ENCODE results near the gene ACP2. TPM values are rescaled to one million over a fixed set of nuclear protein-coding genes. Genes with fewer than 3 reads are reported as not detected.
"Not testable (repeated sequence)": the region's sequence is repeated elsewhere in the genome, so short reads cannot be mapped to it uniquely, and the experiment has no call there.

The ACP2 gene
- total RNA-seq, 1 donor from 2014 or later: 17.3 TPM

DNA sequence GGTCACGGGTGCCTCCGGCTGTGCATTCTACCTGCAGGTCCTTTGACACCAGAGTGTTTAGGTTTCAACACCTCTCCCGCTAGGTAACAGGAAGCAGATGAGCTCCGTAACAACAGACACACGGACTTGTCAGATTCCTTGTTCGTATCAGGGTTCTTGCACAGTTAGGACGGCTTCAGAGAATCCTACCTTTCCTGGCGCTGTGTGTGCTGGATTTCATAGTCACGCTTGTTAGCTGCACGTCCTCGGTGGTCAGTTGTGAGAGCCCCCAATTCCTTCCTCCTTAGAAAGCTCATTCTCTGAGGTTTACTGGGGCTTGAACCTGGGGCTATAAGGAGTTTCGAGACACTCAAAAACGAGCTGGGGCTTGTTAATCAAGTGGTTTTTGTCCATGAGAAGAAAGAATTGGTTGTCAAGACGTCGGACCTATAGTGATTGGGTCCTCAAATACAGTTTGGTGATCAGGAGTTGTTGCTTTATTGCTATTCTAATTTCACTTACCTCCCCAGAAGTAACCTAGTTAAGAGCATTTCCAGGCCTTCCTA is 33.2 kb downstream of the ACP2 start:
- no peak for DNase-seq (ENCODE audit: low spot score)
- intact Hi-C loops (cut with DNase I): loop anchor here (2.0 kb wide), 1 partner anchor 39 kb away; the partner anchor contains the start of gene ARFGAP2

DNA sequence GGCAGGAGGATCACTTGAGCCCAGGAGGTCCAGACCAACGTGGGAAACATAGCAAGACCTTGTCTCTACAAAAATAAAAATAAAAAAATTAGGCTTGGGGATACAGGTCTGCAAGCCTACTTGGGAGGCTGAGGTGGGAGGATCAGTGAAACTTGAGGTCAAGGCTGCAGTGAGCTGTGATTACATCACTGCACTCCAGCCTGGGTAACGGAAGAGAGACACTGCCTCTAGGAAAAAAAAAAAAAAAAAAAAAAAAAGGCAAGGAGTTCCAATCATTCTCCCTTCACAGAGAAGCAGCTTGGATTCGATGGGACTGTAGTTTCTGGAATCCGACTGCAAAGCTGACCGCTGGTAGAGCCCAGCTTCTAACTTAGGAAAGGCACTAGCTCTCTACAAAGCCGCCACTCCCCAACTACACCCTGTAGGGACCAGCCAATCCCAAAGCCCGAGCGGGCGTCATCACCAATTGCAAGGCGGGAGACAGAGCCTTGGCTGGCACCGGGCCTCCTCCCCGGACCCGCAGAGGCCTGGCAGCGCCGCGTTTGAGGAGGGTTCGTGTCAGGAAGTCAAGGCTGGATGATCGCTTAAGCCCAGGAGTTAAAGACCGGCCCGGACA is 34.6 kb downstream of the ACP2 start:
- intact Hi-C loops (cut with DNase I): loop anchor here (1.0 to 2.0 kb wide), 2 partner anchors 26 to 37 kb away; partner anchors contain the start of gene ARFGAP2
- peak; percentile 96 for DNase-seq (ENCODE audit: low spot score)

GRCh38 chr11:47212938-47213337 is 35.7 kb downstream of the ACP2 start:
- intact Hi-C loops (cut with DNase I): no loop called here
- DNase-seq (ENCODE audit: low spot score): no peak

GRCh38 chr11:47208628-47209027 is 40.0 kb downstream of the ACP2 start:
- DNase-seq (ENCODE audit: low spot score): no peak
- intact Hi-C loops (cut with DNase I): no loop called here

- DNase-seq (ENCODE audit: low spot score); intact Hi-C loops (cut with DNase I): not testable (repeated sequence)
These were observed 40.5 kb downstream of the ACP2 start for GRCh38 chr11:47208008-47208552.

GRCh38 chr11:47207459-47207858 is 41.2 kb downstream of the ACP2 start:
- DNase-seq (ENCODE audit: low spot score): no peak
- intact Hi-C loops (cut with DNase I): no loop called here

GRCh38 chr11:47206577-47206976 is 42.0 kb downstream of the ACP2 start:
- intact Hi-C loops (cut with DNase I); DNase-seq (ENCODE audit: low spot score): not testable (repeated sequence)

GRCh38 chr11:47204637-47204989 is 44.0 kb downstream of the ACP2 start:
- intact Hi-C loops (cut with DNase I): no loop called here
- DNase-seq (ENCODE audit: low spot score): no peak

GRCh38 chr11:47202576-47202975 is 46.0 kb downstream of the ACP2 start:
- intact Hi-C loops (cut with DNase I): no loop called here
- DNase-seq (ENCODE audit: low spot score): no peak

GRCh38 chr11:47201015-47201414 is 47.6 kb downstream of the ACP2 start:
- intact Hi-C loops (cut with DNase I): no loop called here
- DNase-seq (ENCODE audit: low spot score): no peak

DNA sequence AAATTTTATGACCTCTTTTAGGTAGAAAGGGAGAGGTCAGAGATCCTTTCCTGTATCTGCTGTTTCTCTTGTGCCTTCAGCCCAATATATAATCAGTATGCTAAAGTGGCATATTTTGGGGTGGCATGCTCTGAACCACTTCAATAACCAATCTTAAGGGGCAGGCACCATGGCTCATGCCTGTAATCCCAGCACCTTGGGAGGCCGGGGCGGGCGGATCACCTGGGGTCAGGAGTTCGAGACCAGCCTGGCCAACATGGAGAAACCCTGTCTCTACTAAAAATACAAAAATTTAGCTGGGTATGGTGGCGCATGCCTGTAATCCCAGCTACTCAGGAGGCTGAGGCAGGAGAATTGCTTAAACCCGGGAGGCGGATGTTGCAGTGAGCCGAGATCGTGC is 50.5 kb downstream of the ACP2 start:
- DNase-seq (ENCODE audit: low spot score); intact Hi-C loops (cut with DNase I): not testable (repeated sequence)

- no peak for DNase-seq (ENCODE audit: low spot score)
- intact Hi-C loops (cut with DNase I): no loop called here
These were observed 56.5 kb downstream of the ACP2 start for GRCh38 chr11:47192111-47192510.

DNA sequence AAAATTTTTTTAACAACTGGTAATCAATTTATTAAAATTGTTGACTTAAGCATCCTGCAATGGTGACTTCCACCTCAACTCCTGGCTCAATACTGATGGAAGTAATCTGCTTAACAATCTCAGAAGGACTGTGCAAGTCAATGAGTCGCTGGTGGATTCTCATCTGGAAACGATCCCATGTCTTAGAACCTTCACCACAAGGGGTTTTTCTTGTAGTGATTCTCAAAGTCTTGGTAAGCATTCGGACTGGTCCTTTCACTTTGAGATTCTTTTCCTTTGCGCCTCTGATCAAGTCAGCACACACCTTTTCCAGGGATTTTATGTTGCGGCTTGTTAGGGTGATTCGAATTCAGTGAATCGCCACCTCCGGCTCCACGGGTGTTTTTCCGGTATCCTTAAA is 57.5 kb downstream of the ACP2 start:
- DNase-seq (ENCODE audit: low spot score); intact Hi-C loops (cut with DNase I): not testable (repeated sequence)

Other genes starting within 250 kb of the ACP2 start
- gene ARFGAP2, start 71.9 kb downstream of the ACP2 start, total RNA-seq: 72.3 TPM
- gene PACSIN3, start 62.4 kb downstream of the ACP2 start, total RNA-seq: 295 TPM
- gene DDB2, start 33.8 kb downstream of the ACP2 start, total RNA-seq: 13.9 TPM
- 7.1 TPM for gene NR1H3, start 9.2 kb upstream of the ACP2 start, total RNA-seq
- gene MADD, start 21.3 kb upstream of the ACP2 start, total RNA-seq: 33.1 TPM
- gene MYBPC3, start 103.9 kb upstream of the ACP2 start, total RNA-seq: 1,860 TPM
- gene SPI1, start 129.7 kb upstream of the ACP2 start, total RNA-seq: 12.0 TPM
- 72.2 TPM for gene SLC39A13, start 159.8 kb upstream of the ACP2 start, total RNA-seq
- 132 TPM for gene PSMC3, start 177.6 kb upstream of the ACP2 start, total RNA-seq
- 3.7 TPM for gene RAPSN, start 200.3 kb upstream of the ACP2 start, total RNA-seq

All from cardiac septum (tissue), 1 donor.